Transverse colon (tissue), 4 donors: ENCODE results near the gene OLFM4.

ENCODE experiments used
- EP300 ChIP-seq: sonication (generic); formaldehyde crosslinking; IDR thresholded peaks from one replicate; pipeline ENCODE4 v1.6.1; 2017; ENCODE audit warnings: antibody characterized with exemption, low read depth
- POLR2A ChIP-seq: fragments of 450-650 bp; IDR thresholded peaks from one replicate; pipeline ENCODE4 v1.6.1; 2016; ENCODE audit warnings: antibody characterized with exemption, mild to moderate bottlenecking, moderate library complexity
- POLR2AphosphoS5 ChIP-seq, 3 donors: sonication (generic); formaldehyde crosslinking; IDR thresholded peaks; one replicate each; pipeline ENCODE4 v1.6.1; 2016; ENCODE audit warnings: antibody characterized with exemption in 3 of 3
- TF ChIP-seq, protein P1 (sequence below), 5 experiments: fragments of 200-600 bp in 3 of 5; fragments of 450-650 bp in 2 of 5; sonication (generic) in 3 of 5; IDR thresholded peaks; 1 replicate in 2 of 5; 2 replicates in 3 of 5; pipeline ENCODE4 v1.5.1; 2016 to 2017; ENCODE audit warnings: antibody characterized with exemption in 5 of 5, inconsistent platforms in 3 of 5, mild to moderate bottlenecking in 2 of 5, moderate library complexity in 1 of 5

DNA sequence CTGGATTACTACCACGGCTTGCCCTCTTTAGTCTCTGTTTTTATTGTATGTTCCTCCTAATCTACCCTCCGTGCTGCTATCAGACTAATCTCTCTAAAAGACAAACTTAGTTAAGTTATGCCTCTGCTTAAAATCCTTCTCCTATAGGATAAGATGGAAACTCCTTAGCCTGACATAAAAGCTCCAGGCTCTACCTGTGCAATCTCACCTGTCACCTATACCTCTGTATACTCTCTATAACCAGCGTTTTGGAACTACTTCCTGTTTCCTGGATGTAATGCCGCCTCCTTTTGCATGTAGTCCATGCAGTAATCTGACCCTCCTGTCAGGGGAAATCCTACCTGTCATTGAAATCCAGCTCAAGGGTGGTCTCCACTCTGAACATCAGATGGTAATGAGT, 41.2 kb downstream of the OLFM4 start:
- TF ChIP-seq, protein P1, sequence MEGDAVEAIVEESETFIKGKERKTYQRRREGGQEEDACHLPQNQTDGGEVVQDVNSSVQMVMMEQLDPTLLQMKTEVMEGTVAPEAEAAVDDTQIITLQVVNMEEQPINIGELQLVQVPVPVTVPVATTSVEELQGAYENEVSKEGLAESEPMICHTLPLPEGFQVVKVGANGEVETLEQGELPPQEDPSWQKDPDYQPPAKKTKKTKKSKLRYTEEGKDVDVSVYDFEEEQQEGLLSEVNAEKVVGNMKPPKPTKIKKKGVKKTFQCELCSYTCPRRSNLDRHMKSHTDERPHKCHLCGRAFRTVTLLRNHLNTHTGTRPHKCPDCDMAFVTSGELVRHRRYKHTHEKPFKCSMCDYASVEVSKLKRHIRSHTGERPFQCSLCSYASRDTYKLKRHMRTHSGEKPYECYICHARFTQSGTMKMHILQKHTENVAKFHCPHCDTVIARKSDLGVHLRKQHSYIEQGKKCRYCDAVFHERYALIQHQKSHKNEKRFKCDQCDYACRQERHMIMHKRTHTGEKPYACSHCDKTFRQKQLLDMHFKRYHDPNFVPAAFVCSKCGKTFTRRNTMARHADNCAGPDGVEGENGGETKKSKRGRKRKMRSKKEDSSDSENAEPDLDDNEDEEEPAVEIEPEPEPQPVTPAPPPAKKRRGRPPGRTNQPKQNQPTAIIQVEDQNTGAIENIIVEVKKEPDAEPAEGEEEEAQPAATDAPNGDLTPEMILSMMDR (IDR thresholded peaks at IDR 0.05) = no peak
- TF ChIP-seq POLR2AphosphoS5 (IDR thresholded peaks at IDR 0.05) (no peak), POLR2A (no peak), EP300 (no peak)
